ENCODE data around the gene NT5C.

Gene NT5C

GRCh38 chr17:75090871-75091854 lies 40.4 kb downstream of the NT5C start:
- no peak for DNase-seq

- no peak for DNase-seq
Measured at GRCh38 chr17:75088465-75089417, 42.8 kb downstream of the NT5C start.

DNA sequence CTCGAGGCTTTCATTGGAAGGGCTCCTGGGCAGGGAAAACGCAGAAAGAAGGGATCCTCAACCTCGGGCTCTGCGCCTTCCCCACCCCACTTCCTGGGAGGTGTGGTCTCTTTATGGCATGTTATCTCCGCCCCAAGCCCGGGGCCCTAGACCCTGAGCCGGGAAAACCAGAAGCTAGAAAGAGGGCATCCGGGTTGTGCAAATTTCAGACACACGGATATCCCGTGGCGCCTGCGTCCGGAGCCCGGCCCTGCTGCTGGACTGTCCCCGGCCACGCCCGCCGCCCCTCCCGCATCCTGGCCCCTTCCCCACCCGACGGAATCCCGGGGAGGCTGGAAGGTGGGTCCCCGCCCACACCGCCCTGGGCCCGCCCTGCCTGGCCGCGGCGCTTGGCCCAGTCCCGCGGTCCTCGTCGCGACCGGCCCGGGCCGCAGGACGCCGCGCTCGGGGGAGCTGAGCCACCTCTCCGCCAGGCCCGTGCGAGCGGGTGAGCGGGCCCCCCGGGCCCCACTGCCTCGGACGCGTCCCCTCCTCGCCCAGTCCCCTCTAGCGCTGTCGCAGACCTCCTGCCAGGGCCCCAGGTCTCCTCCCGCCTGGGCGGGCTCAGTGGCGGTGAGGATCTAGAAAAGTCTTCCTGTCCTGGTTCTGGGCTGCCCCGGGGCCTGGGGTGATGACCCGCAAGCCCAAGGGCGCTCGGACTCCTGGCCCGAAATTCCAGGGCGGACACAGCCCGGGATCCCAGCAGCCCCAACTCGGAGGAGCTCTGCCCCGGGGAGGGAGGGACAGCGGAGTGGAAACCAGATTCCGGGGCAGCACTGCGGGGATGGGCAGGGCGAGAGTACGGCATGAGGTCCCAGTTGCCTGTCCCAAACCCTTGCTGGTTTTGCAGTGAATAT lies 43.7 kb downstream of the NT5C start, which contains the start of gene SLC16A5:
TSS of gene SLC16A5 (plus strand) at position 397 of the 896 bp plus-strand sequence. CDS start 5,683 bp downstream, outside the sequence.
- DNase-seq: no peak

GRCh38 chr17:75087182-75087557 lies 44.4 kb downstream of the NT5C start:
- DNase-seq: no peak

GRCh38 chr17:75086496-75087181 lies 44.9 kb downstream of the NT5C start:
- DNase-seq: no peak

GRCh38 chr17:75084039-75084660 lies 47.4 kb downstream of the NT5C start:
- DNase-seq: peak in 1 of 3 experiments; percentile 10

GRCh38 chr17:75082683-75083082 lies 48.9 kb downstream of the NT5C start:
- DNase-seq: no peak

DNA sequence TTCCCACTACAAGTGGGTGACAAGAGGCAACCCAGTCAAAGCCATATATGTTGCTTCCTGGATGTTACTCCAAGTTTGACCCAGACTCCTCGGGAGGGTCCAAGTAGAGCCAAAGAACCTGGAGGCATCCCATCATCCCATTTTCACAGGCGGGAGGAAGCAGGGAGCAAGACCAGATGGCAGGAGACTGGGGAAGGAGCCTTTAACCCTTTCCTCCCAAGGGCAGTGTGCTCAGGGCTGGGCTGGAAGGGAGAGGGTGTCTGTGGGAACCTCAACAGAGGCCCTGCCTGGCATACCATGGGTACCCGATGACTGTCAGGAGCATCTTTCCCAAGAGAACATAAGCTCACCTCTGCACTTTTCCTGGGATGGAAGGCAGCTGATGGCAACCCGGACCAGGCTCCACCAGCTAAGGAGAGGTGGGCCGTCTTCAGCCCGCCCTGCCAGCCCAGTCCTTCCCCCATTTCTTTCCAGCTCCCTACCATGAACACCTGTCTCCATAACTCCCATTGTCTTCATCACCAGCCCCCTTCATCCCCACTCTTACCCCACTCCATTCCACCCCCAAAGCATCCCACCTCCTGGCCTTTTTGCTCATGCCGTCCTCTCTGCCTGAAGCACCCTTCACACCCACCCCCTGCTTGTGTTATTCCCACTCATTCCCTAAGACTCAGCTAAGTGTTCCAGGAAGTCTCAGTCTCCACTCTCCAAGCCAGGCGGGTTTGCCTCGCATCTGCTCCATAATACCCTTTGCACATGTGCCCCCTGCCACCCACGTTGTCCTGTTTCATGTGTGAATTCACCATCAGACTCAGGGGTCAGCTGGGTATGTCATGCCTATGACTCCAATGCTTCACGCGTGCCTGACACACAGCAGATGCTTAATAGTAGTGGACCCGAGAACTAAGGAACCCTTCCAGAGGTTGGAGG lies 49.7 kb downstream of the NT5C start:
- DNase-seq: no peak
